Psoas muscle (tissue), 8 donors: Measurements from ENCODE around the gene C11orf21. TPM values are rescaled to one million over a fixed set of nuclear protein-coding genes. Genes with fewer than 3 reads are reported as not detected.
A peak's percentile ranks its signal among the peaks of the same experiment; 100 is the strongest.
"Not testable (repeated sequence)": the region's sequence is repeated elsewhere in the genome, so short reads cannot be mapped to it uniquely, and the experiment has no call there.

Experiments
- ATAC-seq, 4 donors: fragments of 200-7000 bp; cut with Tn5 transposase; one replicate each; pipeline ENCODE4 v1.9.1; 2020; ENCODE audit warnings: moderate library complexity in 3 of 4, mild to moderate bottlenecking in 2 of 4
- DNase-seq, 2 donors: peaks; one replicate each; pipeline ENCODE4 v3.0.0-alpha.2; 2020
- H3K27ac ChIP-seq: fragments of 200-600 bp; one replicate; pipeline ENCODE4 v1.8.0; 2022
- H3K27me3 ChIP-seq, 3 donors: fragments of 200-600 bp in 1 of 3; one replicate each; pipeline versions ENCODE4 v1.6.1 to v1.8.0; 2013 to 2022; ENCODE audit warnings: low read length in 2 of 3, mild to moderate bottlenecking in 2 of 3, moderate library complexity in 1 of 3; ENCODE audit not compliant: insufficient read depth in 3 of 3
- H3K36me3 ChIP-seq, 2 donors: fragments of 200-600 bp in 1 of 2; one replicate each; pipeline versions ENCODE4 v1.6.1 to v1.8.0; 2013 to 2022; ENCODE audit warnings: low read depth in 1 of 2, mild to moderate bottlenecking in 1 of 2, moderate library complexity in 1 of 2; ENCODE audit not compliant: insufficient read depth in 1 of 2
- H3K4me1 ChIP-seq: fragments of 200-600 bp; one replicate; pipeline ENCODE4 v1.8.0; 2022
- H3K4me3 ChIP-seq: fragments of 200-600 bp; one replicate; pipeline ENCODE4 v1.8.0; 2022; ENCODE audit warnings: mild to moderate bottlenecking
- H3K9me3 ChIP-seq: fragments of 200-600 bp; one replicate; pipeline ENCODE4 v1.8.0; 2022
- WGBS, 3 donors: extraction: QIAGEN DNeasy Blood & Tissue Kit; methylation state at CpG; one replicate each; pipeline versions ENCODE4 v1.1.6 to v1.1.7; 2013; 5-methylcytosine and 5-hydroxymethylcytosine counted together
- intact Hi-C, 2 donors: fragments of 100-400 bp; cut with DNase I; formaldehyde crosslinking; loops; one replicate each; pipeline versions ENCODE4 v1.11.0 to v1.14.2; 2022
- polyA plus RNA-seq, 3 donors: library from polyadenylated mRNA; stranded (reverse); fragments of 200-250 nt; gene quantifications; one replicate each; pipeline ENCODE4 v1.2.3, GENCODE V29; 2013
- total RNA-seq, 4 donors: library from RNA; stranded (reverse); fragmentation: NEBNext Ultra II Directional in 2 of 4; extraction: Animal tissue kit (Norgen Biotek cat#: 25700) in 2 of 4; gene quantifications; one replicate each; pipeline versions ENCODE4 v1.2.1 to v1.2.4, GENCODE V29; 2021 to 2023
- TF ChIP-seq, protein P1 (sequence below): fragments of 200-600 bp; IDR thresholded peaks from one replicate; pipeline ENCODE4 v1.8.0; 2022; ENCODE audit warnings: antibody characterized with exemption
- donor health status: healthy with polysubstance abuse.
- donor health status: DM: no; HTN: no; CAD: no; lungs with moderate emphysema.
- donor health status: Bipolar disorder and iron deficiency.
- donor health status: healthy.
- donor health status: DM: yes; HTN: yes; CAD: no.
- donor health status: DM: no; HTN: no; CAD: no.
- donor health status: DM: no; HTN: no; CAD: no.
- donor health status: DM: yes; HTN: yes; CAD: no.

C11orf21 gene
- total and polyA plus RNA-seq, 7 donors = 0.04 to 0.40 (median 0.20) TPM; not detected in 1

GRCh38 chr11:2346014-2346413 lies 44.3 kb upstream of the C11orf21 start:
- WGBS, 3 donors = 87 to 90% (median 89%) methylated on average over 4 of the region's 4 CpGs

DNA sequence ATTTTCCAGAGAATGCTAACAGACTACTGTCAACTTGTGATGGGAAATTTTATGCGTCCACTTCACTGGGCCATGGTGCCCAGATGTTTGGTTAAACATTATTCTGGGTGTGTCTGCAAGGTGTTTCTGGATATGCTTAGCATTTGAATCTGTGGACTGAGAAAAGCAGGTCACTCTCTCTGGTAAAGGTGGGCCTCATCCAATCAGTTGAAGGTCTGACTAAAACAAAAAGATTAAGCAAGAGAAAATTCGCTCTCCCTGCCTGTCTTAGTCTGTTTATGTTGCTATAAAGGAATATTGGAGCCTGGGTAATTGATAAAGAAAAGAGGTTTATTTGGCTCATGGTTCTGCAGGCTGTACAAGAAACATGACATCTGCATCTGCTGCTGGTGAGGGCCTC lies 43.3 kb upstream of the C11orf21 start:
- intact Hi-C loops = no loop called here
- Histone ChIP-seq H3K36me3 (no peaks in the 10 kb centered on the region), H3K27ac (no peak overlapping the region), H3K27me3 (no peaks in the 10 kb centered on the region), H3K4me1 (no peaks in the 10 kb centered on the region), H3K9me3 (no peaks in the 10 kb centered on the region), H3K4me3 (no peak overlapping the region)
- DNase-seq = no peak
- TF ChIP-seq, protein P1, sequence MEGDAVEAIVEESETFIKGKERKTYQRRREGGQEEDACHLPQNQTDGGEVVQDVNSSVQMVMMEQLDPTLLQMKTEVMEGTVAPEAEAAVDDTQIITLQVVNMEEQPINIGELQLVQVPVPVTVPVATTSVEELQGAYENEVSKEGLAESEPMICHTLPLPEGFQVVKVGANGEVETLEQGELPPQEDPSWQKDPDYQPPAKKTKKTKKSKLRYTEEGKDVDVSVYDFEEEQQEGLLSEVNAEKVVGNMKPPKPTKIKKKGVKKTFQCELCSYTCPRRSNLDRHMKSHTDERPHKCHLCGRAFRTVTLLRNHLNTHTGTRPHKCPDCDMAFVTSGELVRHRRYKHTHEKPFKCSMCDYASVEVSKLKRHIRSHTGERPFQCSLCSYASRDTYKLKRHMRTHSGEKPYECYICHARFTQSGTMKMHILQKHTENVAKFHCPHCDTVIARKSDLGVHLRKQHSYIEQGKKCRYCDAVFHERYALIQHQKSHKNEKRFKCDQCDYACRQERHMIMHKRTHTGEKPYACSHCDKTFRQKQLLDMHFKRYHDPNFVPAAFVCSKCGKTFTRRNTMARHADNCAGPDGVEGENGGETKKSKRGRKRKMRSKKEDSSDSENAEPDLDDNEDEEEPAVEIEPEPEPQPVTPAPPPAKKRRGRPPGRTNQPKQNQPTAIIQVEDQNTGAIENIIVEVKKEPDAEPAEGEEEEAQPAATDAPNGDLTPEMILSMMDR = no peak
- no peak for ATAC-seq
- 87 to 96% (median 90%) methylated on average over 2 of the region's 2 CpGs for WGBS, 3 donors

More at GRCh38 chr11:2346014-2346413, 44.3 kb upstream of the C11orf21 start:
- TF ChIP-seq, protein P1 = no peak
- Histone ChIP-seq H3K4me1 (no peaks in the 10 kb centered on the region), H3K9me3 (no peaks in the 10 kb centered on the region), H3K36me3 (no peaks in the 10 kb centered on the region), H3K4me3 (no peak overlapping the region), H3K27me3 (no peaks in the 10 kb centered on the region), H3K27ac (no peak overlapping the region)
- DNase-seq = no peak
- intact Hi-C loops = no loop called here
- no peak for ATAC-seq

- TF ChIP-seq, protein P1 = no peak
- no peak overlapping the region for H3K27ac ChIP-seq
- H3K9me3 ChIP-seq = no peaks in the 10 kb centered on the region
- WGBS, 3 donors = 82 to 93% (median 87%) methylated on average over 4 of the region's 4 CpGs
- H3K36me3 ChIP-seq = no peaks in the 10 kb centered on the region
- no peaks in the 10 kb centered on the region for H3K4me1 ChIP-seq
- H3K27me3 ChIP-seq = no peaks in the 10 kb centered on the region
- no peak for DNase-seq
- intact Hi-C loops = no loop called here
- no peak for ATAC-seq
- no peak overlapping the region for H3K4me3 ChIP-seq
Observed at GRCh38 chr11:2343502-2343901, 41.8 kb upstream of the C11orf21 start.

- H3K9me3 ChIP-seq = no peaks in the 10 kb centered on the region
- intact Hi-C loops = no loop called here
Observed at GRCh38 chr11:2342981-2343380, 41.3 kb upstream of the C11orf21 start.

GRCh38 chr11:2342557-2342956 lies 40.8 kb upstream of the C11orf21 start:
- no peaks in the 10 kb centered on the region for H3K36me3 ChIP-seq
- no peak overlapping the region for H3K4me3 ChIP-seq
- DNase-seq (no peak), ATAC-seq (no peak)
- no peaks in the 10 kb centered on the region for H3K27me3 ChIP-seq
- H3K27ac ChIP-seq = no peak overlapping the region
- intact Hi-C loops = no loop called here
- TF ChIP-seq, protein P1 = no peak
- H3K4me1 ChIP-seq = no peaks in the 10 kb centered on the region
- 89 to 91% (median 90%) methylated on average over 3 of the region's 3 CpGs for whole genome bisulfite sequencing, 3 donors
- no peaks in the 10 kb centered on the region for H3K9me3 ChIP-seq

More at GRCh38 chr11:2342981-2343380, 41.3 kb upstream of the C11orf21 start:
- TF ChIP-seq, protein P1 = no peak
- H3K27ac ChIP-seq = no peak overlapping the region
- ATAC-seq (no peak), DNase-seq (peak in 1 of 2 donors; percentile 34)
- no peaks in the 10 kb centered on the region for H3K36me3 ChIP-seq
- H3K27me3 ChIP-seq = no peaks in the 10 kb centered on the region
- H3K4me1 ChIP-seq = no peaks in the 10 kb centered on the region
- H3K4me3 ChIP-seq = no peak overlapping the region
- WGBS, 3 donors = 52 to 92% (median 78%) methylated on average over 5 of the region's 5 CpGs

DNA sequence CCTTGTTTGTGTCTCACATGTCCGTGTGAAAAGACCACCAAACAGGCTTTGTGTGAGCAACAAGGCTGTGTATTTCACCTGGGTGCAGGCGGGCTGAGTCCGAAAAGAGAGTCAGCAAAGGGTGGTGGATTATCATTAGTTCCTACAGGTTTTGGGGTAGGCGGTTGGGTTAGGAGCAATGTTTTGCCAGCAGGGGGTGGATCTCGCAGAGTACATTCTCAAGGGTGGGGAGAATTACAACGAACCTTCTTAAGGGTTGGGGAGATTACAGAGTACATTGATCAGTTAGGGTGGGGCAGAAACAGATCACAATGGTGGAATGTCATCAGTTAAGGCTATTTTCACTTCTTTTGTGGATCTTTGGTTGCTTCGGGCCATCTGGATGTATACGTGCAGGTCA lies 37.0 kb upstream of the C11orf21 start:
- not testable (repeated sequence) for H3K4me3 ChIP-seq, H3K36me3 ChIP-seq, DNase-seq, H3K9me3 ChIP-seq, H3K27ac ChIP-seq, ATAC-seq, H3K27me3 ChIP-seq, H3K4me1 ChIP-seq
- intact Hi-C loops = loop anchor here in 1 of 2 donors (2.0 kb wide), 1 partner anchor 30 kb away; no protein-coding TSS in a partner anchor
- WGBS, 3 donors = 75 to 83% (median 80%) methylated on average over 8 of the region's 8 CpGs

DNA sequence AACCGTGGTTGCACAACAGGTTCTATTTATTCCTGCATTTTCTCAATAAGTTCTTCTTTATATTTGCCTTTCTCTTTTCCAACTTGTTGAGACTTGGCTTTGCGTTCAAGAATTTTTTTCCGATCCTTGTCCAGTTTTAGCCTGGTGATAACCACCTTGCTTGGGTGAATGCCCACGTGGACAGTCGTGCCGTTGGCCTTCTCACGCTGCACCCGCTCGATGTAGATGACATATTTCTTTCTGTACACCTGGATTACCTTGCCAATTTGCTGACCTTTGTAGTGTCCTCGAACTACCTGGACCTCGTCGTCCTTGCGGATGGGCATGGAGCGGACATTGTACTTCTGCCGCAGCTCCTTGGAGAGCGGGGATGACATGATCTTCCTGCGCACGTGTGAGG lies 33.6 kb upstream of the C11orf21 start:
- whole genome bisulfite sequencing, 3 donors = 91 to 95% (median 95%) methylated on average over 18 of the region's 18 CpGs
- H3K4me1 ChIP-seq, ATAC-seq, intact Hi-C loops, H3K27me3 ChIP-seq, H3K27ac ChIP-seq, H3K36me3 ChIP-seq, H3K9me3 ChIP-seq, H3K4me3 ChIP-seq: not testable (repeated sequence)
- peak in 1 of 2 donors; percentile 14 for DNase-seq
